ENCODE measurements around the gene UCHL3. TPM values are rescaled to one million over a fixed set of nuclear protein-coding genes. Genes with fewer than 3 reads are reported as not detected.
A peak's percentile ranks its signal among the peaks of the same experiment; 100 is the strongest.
"Not testable (repeated sequence)": the region's sequence is repeated elsewhere in the genome, so short reads cannot be mapped to it uniquely, and the experiment has no call there.

The UCHL3 gene
- polyA plus RNA-seq, 1 donor, result 35.1 TPM

DNA sequence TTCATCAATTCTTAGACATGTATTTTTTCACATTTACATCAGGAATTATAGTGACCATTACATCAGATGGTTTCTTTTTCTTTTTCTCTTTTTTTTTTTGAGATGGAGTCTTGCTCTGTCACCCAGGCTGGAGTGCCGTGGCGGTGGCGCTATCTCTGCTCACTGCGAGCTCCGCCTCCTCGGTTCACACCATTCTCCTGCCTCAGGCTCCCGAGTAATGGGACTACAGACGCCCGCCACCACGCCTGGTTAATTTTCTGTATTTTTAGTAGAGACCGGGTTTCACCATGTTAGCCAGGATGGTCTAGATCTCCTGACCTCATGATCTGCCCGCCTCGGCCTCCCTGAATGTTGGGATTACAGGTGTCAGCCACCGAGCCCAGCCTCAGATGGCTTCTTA, 4.2 kb upstream of the UCHL3 start:
- not testable (repeated sequence) for DNase-seq

DNA sequence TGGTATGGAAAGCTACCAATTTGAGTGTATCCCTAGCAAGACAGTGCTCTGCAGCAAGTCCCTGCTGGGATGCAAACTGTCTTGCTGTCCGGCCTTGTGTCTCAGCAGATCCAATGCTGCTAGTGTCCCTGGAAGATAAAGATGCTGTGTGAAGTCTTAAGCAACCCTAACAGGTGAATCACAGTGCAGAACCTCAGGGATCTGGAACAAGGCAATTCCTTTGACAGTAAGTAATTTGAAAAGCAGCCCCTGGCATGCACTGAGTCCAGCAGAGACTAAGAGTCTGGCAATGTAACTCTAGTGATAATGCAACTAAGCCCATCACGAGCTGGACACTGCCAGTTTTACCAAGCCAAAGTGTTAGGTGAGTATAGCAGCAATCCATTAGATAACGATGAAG, 1.7 kb upstream of the UCHL3 start:
- no peak for DNase-seq

DNA sequence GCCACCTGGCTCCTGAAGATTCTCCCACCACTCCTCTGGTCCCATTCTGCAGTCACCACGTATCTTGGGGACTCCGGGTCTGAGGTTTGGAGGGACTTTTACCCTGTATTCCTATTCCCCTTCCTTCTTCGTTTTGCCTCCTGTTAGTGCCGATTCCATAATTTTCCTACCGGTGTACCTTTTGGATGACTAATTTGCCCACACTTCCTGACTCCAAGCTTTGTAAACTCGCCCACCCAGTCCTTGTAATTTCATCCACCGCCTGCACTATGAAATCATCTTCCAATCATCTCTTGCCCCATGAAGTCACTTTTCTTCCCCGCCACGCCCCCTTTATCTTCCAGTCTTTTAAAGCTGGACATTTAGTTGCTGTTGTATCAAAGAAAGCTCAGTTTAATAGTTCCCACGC, 572 bp downstream of the UCHL3 start:
- peak; percentile 31 for DNase-seq

DNA sequence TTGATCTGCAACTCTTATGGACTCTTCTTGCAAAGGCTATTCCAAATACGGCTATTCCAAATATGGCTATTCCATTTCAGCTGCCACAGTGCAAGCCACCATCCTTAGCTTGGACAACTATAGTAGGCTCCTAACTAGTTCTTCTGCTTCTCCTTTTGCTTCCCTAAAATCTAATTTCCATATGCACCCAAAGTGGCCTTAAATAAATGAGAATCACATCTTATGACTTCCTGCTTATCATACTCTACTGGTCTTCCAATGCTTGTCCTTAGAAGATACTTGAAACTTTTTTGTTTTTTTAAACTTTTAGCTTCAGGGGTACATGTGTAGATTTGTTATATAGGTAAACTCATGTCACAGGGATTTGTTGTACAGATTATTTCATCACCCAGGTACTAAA, 4.9 kb downstream of the UCHL3 start:
- DNase-seq, result no peak

DNA sequence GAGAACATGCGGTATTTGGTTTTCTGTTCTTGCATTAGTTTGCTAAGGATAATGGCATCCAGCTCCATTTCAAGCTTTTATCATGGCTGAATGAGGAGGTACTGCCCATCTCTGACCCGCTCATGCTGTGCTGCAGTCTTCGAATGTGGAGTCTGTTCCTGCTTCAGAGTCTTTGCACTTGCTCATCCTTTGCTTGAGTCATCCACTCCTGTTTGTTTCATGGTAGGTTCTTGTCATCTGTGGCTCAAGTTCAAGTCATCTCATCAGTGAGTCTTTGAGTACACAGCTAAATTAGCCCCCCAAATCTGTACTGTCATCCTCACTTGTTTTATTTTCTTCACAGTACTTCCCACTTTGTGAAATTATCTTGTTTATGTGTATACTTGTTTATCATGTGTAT, 5.4 kb downstream of the UCHL3 start:
- no peak for DNase-seq

DNA sequence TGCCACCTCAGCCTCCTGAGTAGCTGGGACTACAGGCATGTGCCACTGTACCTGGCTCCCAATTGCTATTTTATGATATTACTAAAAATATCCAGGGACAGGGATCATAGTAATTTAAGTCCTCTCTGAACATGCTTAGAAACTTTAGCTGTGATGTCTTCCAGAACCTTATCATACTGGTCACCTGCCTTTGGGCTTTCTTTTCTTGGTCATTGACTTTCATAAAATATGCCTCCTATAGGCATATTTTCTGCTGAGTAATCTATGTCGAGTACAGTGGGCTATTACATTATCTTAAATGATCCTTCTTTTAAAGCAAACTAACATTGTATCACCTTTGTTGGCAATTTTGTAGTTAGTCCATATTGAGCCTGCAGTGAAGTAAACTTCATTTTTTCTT, 6.2 kb downstream of the UCHL3 start:
- no peak for DNase-seq

DNA sequence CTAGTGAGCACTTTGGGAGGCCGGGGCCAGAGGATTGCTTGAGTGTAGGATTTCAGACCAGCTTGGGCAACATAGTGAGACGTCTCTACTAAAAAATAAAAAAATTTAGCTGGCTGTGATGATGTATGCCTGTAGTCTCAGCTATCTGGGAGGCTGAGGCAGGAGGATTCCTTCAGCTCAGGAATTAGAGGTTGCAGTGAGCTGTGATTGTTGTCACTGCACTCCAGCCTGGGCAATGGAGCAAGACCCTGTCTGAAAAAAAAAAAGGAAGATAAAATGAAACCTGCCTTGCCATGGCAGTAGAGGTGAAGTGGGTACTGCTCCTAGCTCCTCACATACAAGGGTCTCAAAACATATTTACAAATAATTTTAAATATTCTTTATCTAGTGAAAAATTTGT, 7.4 kb downstream of the UCHL3 start:
- DNase-seq, result no peak

DNA sequence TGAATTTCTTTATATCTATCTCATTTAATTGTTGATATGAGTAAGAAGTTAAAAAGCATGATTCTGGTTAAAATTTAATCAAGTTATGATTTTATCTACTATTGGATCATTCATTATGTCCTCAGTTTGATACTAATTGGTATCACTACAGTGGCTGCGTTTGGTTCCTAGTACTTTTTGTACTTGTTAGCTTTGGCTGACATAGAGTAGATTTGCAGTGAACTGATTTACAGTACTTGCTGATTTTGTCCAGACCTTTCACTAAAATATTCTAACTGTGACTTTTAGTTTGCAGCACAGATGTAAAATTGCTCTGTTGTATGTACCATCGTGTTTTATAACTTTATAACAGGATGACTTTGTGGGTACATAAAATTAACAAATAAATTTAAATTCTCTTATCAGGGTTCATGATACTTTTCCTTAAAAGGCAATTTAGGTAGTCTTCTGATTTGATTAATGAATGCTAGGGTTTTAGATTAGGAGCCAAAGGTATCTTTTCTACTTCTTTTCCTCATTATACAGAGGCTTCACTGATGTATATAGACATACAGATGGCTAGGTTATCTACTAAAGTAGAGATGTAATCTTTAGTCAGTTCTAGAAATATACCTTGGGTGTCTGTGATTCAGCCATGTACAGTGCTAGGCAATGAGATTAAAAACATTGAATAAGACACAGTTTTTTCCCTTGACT, 8.7 kb downstream of the UCHL3 start:
- DNase-seq, result no peak

DNA sequence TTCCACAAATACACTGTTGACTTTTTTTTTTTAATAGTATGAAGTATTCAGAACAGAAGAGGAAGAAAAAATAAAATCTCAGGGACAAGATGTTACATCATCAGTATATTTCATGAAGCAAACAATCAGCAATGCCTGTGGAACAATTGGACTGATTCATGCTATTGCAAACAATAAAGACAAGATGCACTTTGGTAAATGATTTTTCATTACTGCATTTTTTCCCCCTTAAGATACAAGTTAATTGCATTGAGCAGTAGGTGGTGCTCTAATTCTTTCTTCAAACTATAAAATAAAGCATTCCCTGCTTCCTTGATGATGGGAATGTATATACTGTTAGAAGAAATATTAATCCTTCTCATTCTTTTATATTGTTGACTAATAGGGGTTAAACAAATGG, 17.1 kb downstream of the UCHL3 start:
- DNase-seq, result no peak

DNA sequence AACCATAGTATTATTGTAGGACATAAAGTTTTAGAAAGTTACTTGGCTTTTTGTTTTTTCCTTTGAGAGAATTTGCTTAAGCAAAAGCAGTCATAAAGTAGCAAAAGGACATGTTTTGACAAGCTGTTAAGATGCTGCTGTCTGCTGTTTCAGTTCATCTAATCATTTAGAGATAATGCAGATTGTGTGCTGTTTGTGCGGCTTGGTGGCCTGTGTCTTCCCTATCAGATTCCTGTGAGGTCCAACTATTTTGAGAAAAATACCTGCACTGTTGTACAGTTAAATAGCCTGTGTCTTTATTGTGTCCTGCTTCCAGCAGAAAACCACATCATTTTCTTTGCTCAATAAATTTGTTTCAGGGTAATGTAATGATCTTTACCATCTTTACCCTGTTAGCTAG, 20.0 kb downstream of the UCHL3 start:
- no peak for DNase-seq

DNA sequence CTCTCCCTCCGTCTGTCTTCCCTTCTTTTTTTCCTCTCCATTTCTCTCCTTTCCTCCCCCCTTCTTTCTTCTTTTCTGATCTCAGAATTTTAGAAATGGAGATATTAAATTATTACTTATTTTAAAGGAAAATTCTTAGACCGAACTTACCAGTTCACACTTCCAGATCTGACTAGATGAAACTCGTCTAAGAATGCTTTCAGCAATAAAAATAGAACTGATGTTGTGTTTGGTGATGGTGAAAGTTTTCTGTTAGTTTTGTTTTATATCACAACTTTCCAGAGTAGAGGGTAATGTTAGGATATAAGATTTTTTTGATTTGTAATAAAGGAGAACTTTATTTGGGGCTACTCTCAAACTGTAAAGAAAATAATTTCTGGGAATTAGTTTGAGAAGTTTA, 29.9 kb downstream of the UCHL3 start:
- DNase-seq, result no peak

DNA sequence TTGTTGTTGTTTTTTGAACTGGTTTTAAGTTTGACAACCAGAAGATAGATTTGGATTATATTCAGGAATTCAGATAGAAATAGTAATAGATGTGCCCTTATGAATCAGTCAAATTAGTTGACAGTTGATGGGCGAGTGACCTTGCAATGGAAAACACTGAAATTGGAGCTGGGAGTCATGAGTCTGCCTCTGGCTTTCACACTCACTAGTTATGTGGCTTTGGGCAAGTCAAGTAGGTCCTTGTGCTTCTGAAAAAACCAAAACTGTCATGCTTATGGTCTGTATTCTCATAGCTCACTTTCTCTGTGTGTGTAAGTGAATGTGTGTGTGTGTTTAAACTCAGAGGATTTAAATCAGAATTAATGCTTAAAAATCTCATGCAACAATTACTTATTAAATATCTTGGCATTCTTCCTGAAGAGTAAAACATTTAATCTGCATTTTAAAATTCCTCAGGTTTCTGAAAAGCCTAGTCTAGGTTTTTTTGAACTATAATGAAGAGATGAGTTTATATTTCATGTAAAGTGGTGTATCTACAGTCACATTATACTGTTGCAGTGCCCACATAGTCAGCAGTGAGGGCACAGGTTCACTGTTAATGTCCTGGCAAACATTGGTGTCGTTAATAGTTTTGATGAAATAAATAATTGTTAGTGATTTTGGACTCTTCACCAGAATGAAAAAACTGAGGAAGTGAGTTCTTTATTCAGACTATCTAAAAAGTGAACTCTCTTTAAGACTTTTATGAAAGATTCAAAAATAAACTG, 32.5 kb downstream of the UCHL3 start:
- DNase-seq, result no peak

DNA sequence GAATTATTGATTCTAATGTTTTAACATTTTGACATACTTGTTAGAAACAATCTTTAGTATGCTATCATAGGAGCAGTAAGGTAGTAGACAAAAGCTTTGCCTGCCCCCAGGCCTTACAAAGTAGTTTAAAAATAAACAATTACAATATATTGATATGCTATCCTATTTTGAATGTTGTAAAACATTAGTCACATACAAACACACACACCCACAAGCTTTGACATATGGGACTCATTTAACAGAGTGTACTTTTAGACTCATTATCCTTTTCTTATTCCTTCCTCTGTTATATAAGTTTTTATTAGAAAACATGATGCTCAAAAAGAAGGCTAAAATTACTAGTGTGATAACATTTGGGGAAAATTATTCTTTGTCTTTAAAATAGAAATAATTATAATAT, 33.5 kb downstream of the UCHL3 start:
- no peak for DNase-seq

DNA sequence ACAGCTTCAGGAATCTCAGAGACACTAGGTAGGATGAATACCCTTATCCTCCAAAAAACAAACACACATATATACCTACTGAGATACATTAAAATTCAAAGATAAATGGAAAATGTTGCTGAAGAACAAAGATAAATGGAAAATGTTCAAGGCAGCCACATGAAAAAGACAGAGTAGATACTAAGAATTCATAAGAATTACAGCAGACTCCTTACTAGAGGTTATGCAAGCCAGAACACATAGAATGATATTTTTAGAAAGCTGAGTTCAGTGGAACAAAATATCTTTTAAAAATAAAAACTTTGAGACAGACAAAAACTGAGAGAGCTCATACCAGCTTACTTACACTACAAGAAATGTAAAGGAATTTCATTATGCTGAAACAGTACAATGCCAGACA, 35.6 kb downstream of the UCHL3 start:
- DNase-seq, result no peak

DNA sequence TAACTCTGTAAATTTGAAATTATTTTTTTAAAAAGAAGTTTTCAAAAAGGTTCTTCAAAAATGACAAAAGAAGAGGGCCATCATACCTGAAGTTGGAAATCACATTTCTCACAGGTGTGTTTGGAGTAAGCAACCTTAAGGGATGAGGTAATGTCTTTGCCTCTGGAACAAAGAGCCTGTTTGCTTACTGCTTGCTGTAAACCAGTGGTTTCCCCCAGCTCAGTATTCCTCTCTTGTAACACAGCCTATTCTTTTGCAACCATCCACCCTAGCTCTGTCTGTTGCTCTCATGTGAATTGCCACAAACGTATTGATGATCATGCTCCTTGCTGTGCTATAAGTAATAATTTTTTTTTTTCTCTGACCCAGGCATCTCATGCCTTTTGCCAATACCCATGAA, 38.1 kb downstream of the UCHL3 start:
- DNase-seq, result no peak

DNA sequence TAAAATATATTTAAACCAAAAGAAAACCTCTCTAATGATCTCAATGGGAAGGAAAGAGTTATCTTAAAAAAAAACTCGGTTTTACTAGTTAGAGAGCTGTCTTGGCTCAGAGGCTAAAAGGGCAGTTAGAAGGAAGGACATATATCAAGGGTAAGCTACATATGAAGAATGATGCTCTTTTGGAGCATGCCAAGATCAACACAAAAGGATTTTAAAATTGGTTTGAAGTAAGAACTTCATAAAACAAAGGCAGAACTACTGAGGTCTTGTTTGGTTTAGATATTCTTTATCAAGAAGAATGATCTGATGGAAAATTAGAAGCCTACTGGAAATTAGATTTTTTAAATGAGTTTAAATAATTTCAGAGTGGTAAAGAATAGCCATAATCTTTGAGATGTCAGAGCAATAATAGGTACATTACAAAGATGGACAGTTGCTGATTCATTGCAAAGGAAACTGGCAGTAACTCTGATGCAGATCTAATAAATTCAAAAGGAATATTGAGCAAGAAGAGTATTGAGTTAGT, 47.1 kb downstream of the UCHL3 start:
- DNase-seq, result no peak

DNA sequence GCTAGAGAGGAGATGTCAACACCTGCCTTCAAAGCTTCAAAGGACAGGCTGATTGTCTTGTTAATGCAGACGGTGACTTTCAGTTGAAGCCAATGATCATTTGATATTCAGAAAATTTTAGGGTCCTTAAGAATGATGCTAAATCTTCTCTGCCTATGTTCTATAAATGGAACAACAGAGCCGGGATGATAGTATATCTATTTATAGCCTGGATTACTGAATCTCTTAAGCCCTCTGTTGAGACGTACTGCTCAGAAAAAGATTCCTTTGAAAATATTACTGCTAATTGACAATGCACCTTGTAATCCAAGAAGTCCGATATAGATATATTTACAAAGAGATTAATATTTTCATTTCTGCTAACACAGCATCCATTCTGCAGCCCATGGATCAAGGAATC, 50.8 kb downstream of the UCHL3 start:
- no peak for DNase-seq

DNA sequence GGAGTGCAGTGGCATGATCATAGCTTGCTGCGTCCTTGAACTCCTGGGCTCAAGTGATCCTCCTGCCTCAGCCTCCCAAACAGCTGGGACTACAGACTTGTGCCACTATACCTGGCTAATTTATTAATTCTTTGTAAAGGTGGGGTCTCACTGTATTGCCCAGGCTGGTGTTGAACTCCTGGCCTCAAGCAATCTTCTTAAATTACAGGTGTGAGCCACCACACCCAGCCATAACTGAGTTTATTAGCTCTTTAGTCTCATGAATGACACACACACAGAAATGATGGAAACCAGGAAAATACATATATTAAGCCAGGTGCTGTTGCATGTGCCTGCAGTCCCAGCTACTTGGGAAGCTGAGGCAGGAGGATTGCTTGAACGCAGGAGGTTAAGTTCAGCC, 53.4 kb downstream of the UCHL3 start:
- no peak for DNase-seq

DNA sequence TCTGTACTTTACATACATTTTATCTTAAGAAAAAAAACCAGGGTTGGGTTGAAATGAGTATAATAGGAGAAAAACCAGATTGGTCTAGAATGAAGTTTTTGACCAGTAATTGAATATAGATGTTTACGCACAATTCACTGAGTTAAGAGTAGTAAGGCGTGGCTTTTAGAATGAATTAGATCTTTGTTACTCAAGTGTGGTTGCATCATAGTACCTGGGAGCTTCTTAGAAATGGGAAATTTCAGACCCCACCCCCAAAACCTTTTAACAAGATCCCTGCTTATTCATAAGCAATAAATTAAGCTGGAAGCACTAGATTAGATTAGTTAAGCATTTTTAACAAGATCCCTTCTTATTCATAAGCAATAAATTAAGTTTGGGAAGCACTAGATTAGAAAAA, 57.9 kb downstream of the UCHL3 start:
- no peak for DNase-seq

DNA sequence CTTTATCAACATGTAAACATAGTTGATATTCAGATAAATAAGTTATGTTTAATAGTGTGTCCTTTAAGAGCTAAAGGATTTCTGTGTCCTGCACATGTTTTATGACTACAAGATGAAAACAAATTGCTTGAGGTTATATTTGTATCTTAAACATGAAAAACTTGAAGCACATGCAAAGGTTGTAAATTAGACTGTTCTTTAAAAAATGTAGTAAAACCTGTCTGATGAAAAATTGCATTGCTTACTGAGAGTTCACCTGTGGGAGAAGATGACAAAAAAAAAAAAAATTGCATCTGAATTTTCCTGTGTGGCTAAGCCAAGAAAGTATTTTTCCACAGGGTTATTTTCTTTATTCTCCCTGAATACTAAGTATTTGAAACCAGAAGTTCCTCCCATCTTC, 60.9 kb downstream of the UCHL3 start:
- no peak for DNase-seq

DNA sequence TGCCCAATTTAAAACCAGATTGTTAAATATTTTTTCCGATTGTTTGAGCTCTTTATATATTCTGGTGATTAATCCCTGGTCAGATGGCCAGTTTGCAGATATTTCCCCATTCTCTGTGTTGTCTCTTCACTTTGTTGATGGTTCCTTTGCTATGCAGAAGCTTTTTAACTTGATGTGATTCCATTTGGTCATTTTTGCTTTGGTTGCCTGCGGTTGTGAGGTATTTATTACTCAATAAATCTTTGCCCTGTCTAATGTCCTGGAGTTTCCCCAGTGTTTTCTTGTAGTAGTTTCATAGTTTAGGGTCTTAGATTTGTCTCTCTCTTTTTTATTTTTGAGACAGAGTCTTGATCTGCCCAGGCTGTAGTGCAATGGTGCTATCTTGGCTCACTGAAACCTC, 62.8 kb downstream of the UCHL3 start:
- DNase-seq, result no peak

DNA sequence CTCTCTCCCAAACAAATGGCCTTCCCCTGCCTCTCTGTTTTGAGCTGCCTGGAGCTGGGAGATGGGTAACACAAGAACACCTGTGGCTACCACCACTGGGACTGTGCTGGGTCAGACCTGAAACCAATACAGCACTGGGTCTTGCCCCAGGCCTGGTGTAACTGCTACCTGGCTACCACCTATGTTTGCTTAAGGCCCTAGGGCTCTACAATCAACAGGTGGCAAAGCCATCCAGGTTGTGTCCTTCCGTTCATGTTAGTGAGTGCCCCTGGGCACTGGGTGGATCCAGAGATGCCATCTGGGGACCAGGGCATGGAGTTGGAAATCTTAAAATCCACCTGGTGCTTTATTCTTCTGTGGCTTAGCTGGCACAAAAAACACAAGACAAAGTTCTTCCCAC, 67.6 kb downstream of the UCHL3 start:
- DNase-seq, result no peak

DNA sequence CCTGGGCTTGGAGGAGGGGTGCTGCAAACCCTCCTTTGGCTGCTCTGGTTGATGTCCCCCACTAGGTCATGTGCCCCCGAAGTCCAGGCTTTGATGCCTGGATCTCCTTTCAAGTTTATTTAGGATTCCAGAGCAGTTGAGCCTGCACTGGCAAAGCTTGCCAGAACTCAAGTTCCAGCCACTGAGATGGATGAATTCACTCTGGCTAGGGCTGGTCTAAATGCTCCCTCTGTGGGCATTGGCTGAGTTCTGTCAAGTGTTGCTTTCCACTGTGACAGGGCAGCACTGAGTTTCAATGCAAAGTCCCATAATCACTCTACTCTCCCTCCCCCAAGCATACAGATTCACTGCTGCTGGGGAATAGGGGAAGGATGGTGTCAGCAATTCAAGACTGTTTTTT, 68.7 kb downstream of the UCHL3 start:
- no peak for DNase-seq

DNA sequence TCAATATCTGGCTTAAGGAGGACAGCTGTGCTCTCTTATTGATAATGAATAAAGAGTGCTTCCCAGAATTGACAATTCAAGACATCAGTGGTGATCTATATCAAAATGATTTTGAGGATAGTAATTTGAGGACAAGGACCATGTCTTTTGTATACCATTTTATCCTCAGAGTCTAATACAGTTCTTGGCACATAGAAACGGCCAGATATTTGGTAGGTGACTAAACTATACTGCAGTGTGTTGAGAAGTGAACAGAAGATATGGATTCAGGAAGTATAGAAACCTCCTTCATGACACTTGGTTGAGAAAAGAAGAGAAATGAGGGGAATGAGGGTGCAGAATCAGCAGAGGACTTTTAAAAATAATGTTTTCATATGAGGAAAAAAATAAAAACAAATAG, 70.4 kb downstream of the UCHL3 start:
- no peak for DNase-seq
